Peyer's patch (tissue), 4 donors: ENCODE data around the gene ATG13. TPM values are rescaled to one million over a fixed set of nuclear protein-coding genes. Genes with fewer than 3 reads are reported as not detected.

Source experiments
- DNase-seq, 3 donors: peaks; one replicate each; pipeline ENCODE4 v3.0.0-alpha.2; 2017 to 2019
- H3K27ac ChIP-seq, 4 donors: fragments of 200-600 bp; sonication (generic); one replicate each; pipeline ENCODE4 v1.5.1; 2016 to 2019
- H3K27me3 ChIP-seq, 2 donors: fragments of 200-600 bp; sonication (generic); one replicate each; pipeline ENCODE4 v1.5.1; 2019
- H3K36me3 ChIP-seq, 3 donors: fragments of 200-600 bp; sonication (generic); one replicate each; pipeline ENCODE4 v1.5.1; 2016 to 2019
- H3K4me1 ChIP-seq, 4 donors: fragments of 200-600 bp; sonication (generic); one replicate each; pipeline ENCODE4 v1.5.1; 2016 to 2019
- H3K4me3 ChIP-seq, 4 donors: fragments of 200-600 bp; sonication (generic); 1 replicate in 3 of 4; 2 replicates in 1 of 4; pipeline ENCODE4 v1.5.1; 2016 to 2019; ENCODE audit warnings: mild to moderate bottlenecking in 1 of 4
- H3K9me3 ChIP-seq, 4 donors: fragments of 200-600 bp; sonication (generic); one replicate each; pipeline ENCODE4 v1.5.1; 2016 to 2019; ENCODE audit warnings: mild to moderate bottlenecking in 1 of 4
- CTCF ChIP-seq, 6 experiments: fragments of 450-650 bp in 4 of 6; fragments of 200-600 bp in 2 of 6; sonication (generic) in 1 of 6; IDR thresholded peaks; one replicate each; pipeline ENCODE4 v1.5.1; 2017 to 2019; ENCODE audit warnings: antibody characterized with exemption in 6 of 6, mild to moderate bottlenecking in 3 of 6, moderate library complexity in 1 of 6
- POLR2A ChIP-seq, 2 donors: fragments of 450-650 bp; IDR thresholded peaks; one replicate each; pipeline ENCODE4 v1.5.1; 2017; ENCODE audit warnings: antibody characterized with exemption in 2 of 2, mild to moderate bottlenecking in 2 of 2, moderate library complexity in 2 of 2
- total RNA-seq, 4 donors: library from RNA; depleted of rRNA; stranded (reverse); fragments of >200 nt; gene quantifications; one replicate each; pipeline ENCODE4 v1.1.0, GENCODE V29; 2016

Gene ATG13
- total RNA-seq, 4 donors from 2014 or later, result 86.5 to 119 (median 106) TPM

DNA sequence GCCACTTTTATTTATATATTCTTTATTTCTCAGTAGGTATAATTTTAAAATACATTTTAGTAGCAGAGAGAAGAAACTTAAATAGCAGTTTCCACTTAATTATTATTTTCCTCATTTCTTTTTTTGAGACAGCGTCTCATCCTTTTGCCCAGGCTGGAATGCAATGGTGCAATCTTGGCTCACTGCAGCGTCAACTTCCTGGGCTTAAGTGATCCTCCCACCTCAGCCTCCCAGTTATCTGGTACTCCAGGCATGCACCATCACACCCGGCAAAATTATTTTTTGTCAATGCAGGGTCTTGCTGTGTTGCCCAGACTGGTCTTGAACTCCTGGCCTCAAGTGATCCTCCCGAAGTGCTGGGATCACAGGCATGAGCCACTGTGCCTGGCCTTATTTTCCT lies 38.3 kb downstream of the ATG13 start:
- Histone ChIP-seq H3K4me1 (no peaks in the 10 kb centered on the region), H3K9me3 (no peaks in the 10 kb centered on the region), H3K4me3 (no peak overlapping the region), H3K27ac (no peak overlapping the region), H3K36me3 (peaks cover 0 to 96% (median 0%) of the 10 kb centered on the region in 3 donors), H3K27me3 (no peaks in the 10 kb centered on the region)
- TF ChIP-seq CTCF (IDR thresholded peaks at IDR 0.05) (no peak), POLR2A (IDR thresholded peaks at IDR 0.05) (no peak)
- DNase-seq, result no peak

DNA sequence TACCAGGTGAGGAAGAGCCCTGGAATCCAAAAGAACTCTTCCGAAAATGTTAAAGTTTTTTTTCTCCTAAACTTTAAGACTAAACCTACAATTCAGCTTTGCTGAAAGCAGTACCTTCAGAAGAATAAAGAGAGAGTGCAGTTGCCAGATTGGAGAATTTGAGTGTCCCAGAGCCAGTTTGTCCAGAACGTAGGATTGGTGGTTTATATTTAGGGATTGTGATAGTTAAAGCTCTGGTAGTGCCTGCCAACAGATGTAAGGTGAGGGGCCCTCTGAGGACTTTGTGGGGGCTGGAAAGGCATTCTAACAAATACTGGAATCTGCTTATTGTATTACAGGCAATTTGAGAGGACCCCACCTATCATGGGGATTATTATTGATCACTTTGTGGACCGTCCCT lies 39.8 kb downstream of the ATG13 start:
- no peak for DNase-seq
- H3K4me1 ChIP-seq, result no peaks in the 10 kb centered on the region
- TF ChIP-seq CTCF (IDR thresholded peaks at IDR 0.05) (no peak), POLR2A (IDR thresholded peaks at IDR 0.05) (no peak)
- no peaks in the 10 kb centered on the region for H3K9me3 ChIP-seq
- H3K36me3 ChIP-seq, result peaks cover 0 to 94% (median 0%) of the 10 kb centered on the region in 3 donors
- H3K27me3 ChIP-seq, result no peaks in the 10 kb centered on the region
- no peak overlapping the region for H3K27ac ChIP-seq
- no peak overlapping the region for H3K4me3 ChIP-seq

DNA sequence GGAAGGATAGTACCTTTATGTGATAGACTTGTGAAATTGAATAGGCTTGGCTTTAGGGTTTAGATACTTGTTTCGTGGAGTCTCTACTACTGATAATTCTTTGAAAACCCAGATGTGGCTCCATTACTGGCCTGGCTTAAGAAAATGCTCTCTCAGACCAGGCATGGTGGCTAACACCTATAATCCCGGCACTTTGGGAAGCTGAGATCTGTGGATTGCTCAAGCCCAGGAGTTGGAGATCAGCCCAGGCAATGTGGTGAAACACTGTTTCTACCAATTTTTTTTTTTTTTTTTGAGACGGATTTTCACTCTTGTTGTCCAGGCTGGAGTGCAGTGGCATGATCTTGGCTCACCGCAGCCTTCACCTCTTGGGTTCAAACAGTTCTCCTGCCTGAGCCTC lies 40.9 kb downstream of the ATG13 start:
- TF ChIP-seq POLR2A (IDR thresholded peaks at IDR 0.05), result no peak
- no peak for TF ChIP-seq CTCF (IDR thresholded peaks at IDR 0.05)
- Histone ChIP-seq H3K9me3 (no peaks in the 10 kb centered on the region), H3K4me3 (no peak overlapping the region)

GRCh38 chr11:46659908-46660307 lies 42.6 kb downstream of the ATG13 start:
- Histone ChIP-seq H3K9me3 (no peaks in the 10 kb centered on the region), H3K4me1 (no peaks in the 10 kb centered on the region), H3K27ac (no peak overlapping the region), H3K27me3 (no peaks in the 10 kb centered on the region), H3K36me3 (peaks cover 0 to 85% (median 0%) of the 10 kb centered on the region in 3 donors), H3K4me3 (no peak overlapping the region)
- DNase-seq, result no peak
- TF ChIP-seq CTCF (IDR thresholded peaks at IDR 0.05) (no peak), POLR2A (IDR thresholded peaks at IDR 0.05) (no peak)

More for the DNA sequence above, 40.9 kb downstream of the ATG13 start:
- no peak for DNase-seq
- no peak overlapping the region for H3K27ac ChIP-seq
- no peaks in the 10 kb centered on the region for H3K27me3 ChIP-seq
- peaks cover 0 to 85% (median 0%) of the 10 kb centered on the region in 3 donors for H3K36me3 ChIP-seq
- H3K4me1 ChIP-seq, result no peaks in the 10 kb centered on the region

DNA sequence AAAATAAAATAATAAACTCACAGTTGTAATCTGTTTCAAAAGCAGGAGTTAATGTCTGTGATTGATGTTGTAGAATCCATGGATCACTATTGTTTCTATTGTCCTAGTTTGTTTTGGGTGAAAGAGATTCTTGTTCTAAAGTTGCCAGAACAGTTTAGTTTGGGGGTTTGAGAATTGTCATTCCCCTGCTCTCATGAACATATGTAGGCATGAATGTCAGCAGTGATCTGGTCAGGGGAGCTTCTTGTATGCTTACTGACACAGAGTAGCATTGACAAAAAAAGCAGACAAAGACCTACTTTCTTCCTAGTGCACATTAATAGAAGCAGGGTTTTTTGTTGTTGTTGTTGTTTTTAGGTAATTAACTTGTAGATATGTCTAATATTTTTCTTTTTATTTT lies 44.5 kb downstream of the ATG13 start:
- H3K4me3 ChIP-seq, result no peak overlapping the region
- H3K4me1 ChIP-seq, result no peaks in the 10 kb centered on the region
- TF ChIP-seq POLR2A (IDR thresholded peaks at IDR 0.05), result no peak
- TF ChIP-seq CTCF (IDR thresholded peaks at IDR 0.05), result no peak
- H3K36me3 ChIP-seq, result peaks cover 0 to 86% (median 0%) of the 10 kb centered on the region in 3 donors
- H3K27ac ChIP-seq, result no peak overlapping the region
- H3K9me3 ChIP-seq, result no peaks in the 10 kb centered on the region
- DNase-seq, result no peak
- no peaks in the 10 kb centered on the region for H3K27me3 ChIP-seq

GRCh38 chr11:46662366-46662765 lies 45.0 kb downstream of the ATG13 start:
- no peaks in the 10 kb centered on the region for H3K4me1 ChIP-seq
- peaks cover 0 to 86% (median 0%) of the 10 kb centered on the region in 3 donors for H3K36me3 ChIP-seq
- TF ChIP-seq POLR2A (IDR thresholded peaks at IDR 0.05) (no peak), CTCF (IDR thresholded peaks at IDR 0.05) (no peak)
- no peak overlapping the region for H3K27ac ChIP-seq
- no peak for DNase-seq
- no peak overlapping the region for H3K4me3 ChIP-seq
- H3K9me3 ChIP-seq, result no peaks in the 10 kb centered on the region
- no peaks in the 10 kb centered on the region for H3K27me3 ChIP-seq
